K562 (cell line): ENCODE results near the gene PLXNB2. TPM values are rescaled to one million over a fixed set of nuclear protein-coding genes. Genes with fewer than 3 reads are reported as not detected.
A peak's percentile ranks its signal among the peaks of the same experiment; 100 is the strongest.

Experiments used
- HDAC3 ChIP-seq: fragments of 450-650 bp; IDR thresholded peaks from 2 replicates; pipeline ENCODE4 v1.6.1; 2018; ENCODE audit warnings: borderline replicate concordance, mild to moderate bottlenecking, moderate library complexity; ENCODE audit not compliant: partially characterized antibody
- KDM4B ChIP-seq, 2 experiments: fragments of 450-650 bp in 1 of 2; sonication (generic) in 1 of 2; IDR thresholded peaks; 2 replicates each; pipeline ENCODE4 v1.6.1; 2016 to 2017; ENCODE audit warnings: borderline replicate concordance in 2 of 2, antibody characterized with exemption in 1 of 2, low read depth in 1 of 2, mild to moderate bottlenecking in 1 of 2
- NFIC ChIP-seq: fragments of 450-650 bp; IDR thresholded peaks from 2 replicates; pipeline ENCODE4 v1.6.1; 2017; ENCODE audit warnings: mild to moderate bottlenecking, inconsistent platforms
- NR2C2 ChIP-seq, 2 experiments: fragments of 200-800 bp in 1 of 2; sonication (Bioruptor generic) in 1 of 2; sonication (generic) in 1 of 2; formaldehyde crosslinking in 1 of 2; IDR thresholded peaks; 2 replicates each; pipeline versions ENCODE4 v1.6.1 to v1.8.0; 2016 to 2022; ENCODE audit warnings: mild to moderate bottlenecking in 1 of 2, missing compliant biosample characterization in 1 of 2, missing genetic modification characterization in 1 of 2, missing genetic modification reagents in 1 of 2
- PHB2 ChIP-seq: fragments of 450-650 bp; IDR thresholded peaks from 2 replicates; pipeline ENCODE4 v1.6.1; 2017; ENCODE audit warnings: low read depth
- POLR3G ChIP-seq: IDR thresholded peaks from 2 replicates; pipeline ENCODE4 v1.6.1; 2011; ENCODE audit not compliant: insufficient read length, insufficient replicate concordance; ENCODE audit errors: extremely low read depth
- PURB ChIP-seq: sonication (generic); formaldehyde crosslinking; IDR thresholded peaks from 2 replicates; pipeline ENCODE4 v1.9.0; 2021; ENCODE audit warnings: low read depth, mild to moderate bottlenecking, missing genetic modification reagents
- SAP30 ChIP-seq: fragments of 200-600 bp; sonication (generic); IDR thresholded peaks from 2 replicates; pipeline ENCODE4 v1.6.1; 2012; ENCODE audit warnings: borderline replicate concordance, low read depth, mild to moderate bottlenecking, moderate library complexity, low read length, control low read depth, inconsistent platforms; ENCODE audit not compliant: insufficient read depth, poor library complexity, severe bottlenecking
- SMAD2 ChIP-seq: fragments of 150-350 bp; IDR thresholded peaks from 2 replicates; pipeline ENCODE4 v1.6.1; 2014; ENCODE audit warnings: low read depth, mild to moderate bottlenecking, low read length
- TAF15 ChIP-seq: fragments of 200-400 bp; formaldehyde crosslinking; IDR thresholded peaks from 2 replicates; pipeline ENCODE4 v1.6.1; 2017; ENCODE audit warnings: mild to moderate bottlenecking, low read depth, low read length, moderate library complexity
- ZNF644 ChIP-seq: fragments of 200-800 bp; sonication (Bioruptor generic); IDR thresholded peaks from 2 replicates; pipeline ENCODE4 v1.6.1; 2016; ENCODE audit warnings: low read depth, missing genetic modification characterization, missing compliant biosample characterization
- ZNF764 ChIP-seq: fragments of 250-450 bp; sonication (Bioruptor Pico); IDR thresholded peaks from 2 replicates; pipeline ENCODE4 v1.4.0; 2020; ENCODE audit warnings: low read depth, mild to moderate bottlenecking, moderate library complexity
- polyA plus RNA-seq, 8 experiments: library from polyadenylated mRNA; depleted of rRNA in 4 of 8; stranded (reverse) in 5 of 8; unstranded in 3 of 8; fragments of >200 nt; fragmentation: Nextera tagmentation in 2 of 8; fragmentation: Illumina TruSeq in 1 of 8; extraction: Ambion mirVana in 2 of 8; extraction: Trizol in 1 of 8; gene quantifications; 2 replicates each; pipeline versions ENCODE4 v1.2.1 to v1.2.3, GENCODE V29; 2011 to 2014; ENCODE audit warnings: inconsistent platforms in 1 of 8, missing spikeins in 1 of 8
- total RNA-seq, 7 experiments: library from RNA; depleted of rRNA in 6 of 7; stranded (reverse); fragments of >200 nt in 6 of 7; fragmentation: Illumina TruSeq in 2 of 7; extraction: Trizol in 2 of 7; gene quantifications; 2 replicates each; pipeline versions ENCODE4 v1.2.1 to v1.2.3, GENCODE V29; 2011 to 2021; ENCODE audit warnings: low replicate concordance in 1 of 7
- TF ChIP-seq, protein P1 (sequence below), 3 experiments: fragments of 200-800 bp in 1 of 3; sonication (Bioruptor generic) in 1 of 3; sonication (generic) in 1 of 3; formaldehyde crosslinking in 1 of 3; IDR thresholded peaks; 2 replicates each; pipeline versions ENCODE4 v1.6.1 to v1.8.0; 2016 to 2022; ENCODE audit warnings: mild to moderate bottlenecking in 2 of 3, missing compliant biosample characterization in 2 of 3, missing genetic modification characterization in 2 of 3, missing genetic modification reagents in 1 of 3
- TF ChIP-seq, protein P2 (sequence below): fragments of 250-450 bp; sonication (Bioruptor Pico); IDR thresholded peaks from 2 replicates; pipeline ENCODE4 v1.5.0; 2021
- TF ChIP-seq, protein P3 (sequence below), 2 experiments: fragments of 450-650 bp; formaldehyde crosslinking in 1 of 2; IDR thresholded peaks; 2 replicates each; pipeline versions ENCODE4 v1.4.0 to v1.6.1; 2014 to 2020; ENCODE audit warnings: mild to moderate bottlenecking in 2 of 2, borderline replicate concordance in 1 of 2, low read depth in 1 of 2

PLXNB2 gene
- total and polyA plus RNA-seq, 9 of the 15 experiments (the other 6 are each of a cell fraction or from before 2014, with no cell fraction given) = 0.15 to 45.1 (median 13.6) TPM

DNA sequence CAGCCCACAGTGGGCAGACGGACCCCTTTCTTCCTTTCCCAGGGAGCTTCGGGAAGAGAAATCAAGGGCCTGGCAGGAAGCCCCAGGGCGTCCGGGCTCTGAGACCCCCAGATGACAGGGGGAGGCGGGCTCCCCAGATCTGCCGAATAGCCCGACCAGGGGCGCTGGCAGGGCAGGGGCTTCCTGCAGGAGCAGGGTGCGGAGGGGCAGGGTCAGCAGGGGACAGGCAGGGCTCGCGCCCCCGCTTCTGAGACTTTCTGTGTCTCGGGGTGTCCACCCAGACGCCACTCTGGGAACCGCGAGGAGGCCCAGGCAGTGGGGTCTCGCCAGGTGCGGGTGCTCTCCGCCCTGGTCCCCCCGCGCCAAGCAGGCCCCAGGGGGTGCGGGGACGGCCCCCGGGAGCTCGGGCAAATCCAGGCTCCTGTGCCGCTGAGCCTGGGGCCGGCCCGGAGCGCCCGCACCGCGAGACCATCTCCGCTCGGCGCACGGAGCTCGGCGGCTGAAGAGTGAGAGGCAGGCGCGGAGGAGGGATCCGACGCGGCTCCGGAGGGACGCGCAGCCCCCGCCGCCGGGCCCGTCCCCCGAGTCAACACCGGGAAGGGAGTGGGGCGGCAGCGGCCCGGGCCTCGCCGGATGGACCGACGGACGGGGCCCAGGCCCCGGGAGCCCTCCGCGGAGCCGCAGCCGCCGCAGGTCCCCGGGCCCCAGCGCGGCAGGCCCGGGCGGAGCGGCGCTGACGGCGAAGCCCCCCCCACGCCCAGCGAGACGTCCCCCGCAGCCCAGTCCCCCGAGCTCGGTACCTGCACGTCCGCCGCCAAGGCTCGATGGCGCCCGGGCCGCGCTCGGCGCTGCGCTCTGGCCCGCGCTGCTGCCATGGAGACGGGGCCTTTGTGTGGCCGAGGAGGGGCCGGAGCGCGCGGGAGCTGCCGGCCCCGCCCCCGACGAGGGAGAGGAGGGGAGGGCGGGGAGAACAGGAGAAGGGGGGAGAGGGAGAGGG is at the start of gene PLXNB2 (continued):
- TF ChIP-seq TAF15 = no peak
- TF ChIP-seq, protein P1, sequence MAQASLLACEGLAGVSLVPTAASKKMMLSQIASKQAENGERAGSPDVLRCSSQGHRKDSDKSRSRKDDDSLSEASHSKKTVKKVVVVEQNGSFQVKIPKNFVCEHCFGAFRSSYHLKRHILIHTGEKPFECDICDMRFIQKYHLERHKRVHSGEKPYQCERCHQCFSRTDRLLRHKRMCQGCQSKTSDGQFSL (CRISPR knock-in tag; IDR thresholded peaks at IDR 0.05) = peak; percentile 76
- TF ChIP-seq, protein P1 (tag; IDR thresholded peaks at IDR 0.05) = no peak
- no peak for TF ChIP-seq ZNF644 (tag)
- TF ChIP-seq SAP30 = no peak
- no peak for TF ChIP-seq PURB (CRISPR knock-in tag)
- no peak for TF ChIP-seq POLR3G
- TF ChIP-seq ZNF764 (CRISPR knock-in tag) = no peak
- TF ChIP-seq NR2C2 (CRISPR knock-in tag; IDR thresholded peaks at IDR 0.05) = no peak
- no peak for TF ChIP-seq NR2C2 (tag; IDR thresholded peaks at IDR 0.05)
- TF ChIP-seq, protein P2, sequence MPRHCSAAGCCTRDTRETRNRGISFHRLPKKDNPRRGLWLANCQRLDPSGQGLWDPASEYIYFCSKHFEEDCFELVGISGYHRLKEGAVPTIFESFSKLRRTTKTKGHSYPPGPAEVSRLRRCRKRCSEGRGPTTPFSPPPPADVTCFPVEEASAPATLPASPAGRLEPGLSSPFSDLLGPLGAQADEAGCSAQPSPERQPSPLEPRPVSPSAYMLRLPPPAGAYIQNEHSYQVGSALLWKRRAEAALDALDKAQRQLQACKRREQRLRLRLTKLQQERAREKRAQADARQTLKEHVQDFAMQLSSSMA (CRISPR knock-in tag) = no peak
- no peak for TF ChIP-seq PHB2
- TF ChIP-seq HDAC3 = no peak
- TF ChIP-seq NFIC = no peak
- TF ChIP-seq, protein P3, sequence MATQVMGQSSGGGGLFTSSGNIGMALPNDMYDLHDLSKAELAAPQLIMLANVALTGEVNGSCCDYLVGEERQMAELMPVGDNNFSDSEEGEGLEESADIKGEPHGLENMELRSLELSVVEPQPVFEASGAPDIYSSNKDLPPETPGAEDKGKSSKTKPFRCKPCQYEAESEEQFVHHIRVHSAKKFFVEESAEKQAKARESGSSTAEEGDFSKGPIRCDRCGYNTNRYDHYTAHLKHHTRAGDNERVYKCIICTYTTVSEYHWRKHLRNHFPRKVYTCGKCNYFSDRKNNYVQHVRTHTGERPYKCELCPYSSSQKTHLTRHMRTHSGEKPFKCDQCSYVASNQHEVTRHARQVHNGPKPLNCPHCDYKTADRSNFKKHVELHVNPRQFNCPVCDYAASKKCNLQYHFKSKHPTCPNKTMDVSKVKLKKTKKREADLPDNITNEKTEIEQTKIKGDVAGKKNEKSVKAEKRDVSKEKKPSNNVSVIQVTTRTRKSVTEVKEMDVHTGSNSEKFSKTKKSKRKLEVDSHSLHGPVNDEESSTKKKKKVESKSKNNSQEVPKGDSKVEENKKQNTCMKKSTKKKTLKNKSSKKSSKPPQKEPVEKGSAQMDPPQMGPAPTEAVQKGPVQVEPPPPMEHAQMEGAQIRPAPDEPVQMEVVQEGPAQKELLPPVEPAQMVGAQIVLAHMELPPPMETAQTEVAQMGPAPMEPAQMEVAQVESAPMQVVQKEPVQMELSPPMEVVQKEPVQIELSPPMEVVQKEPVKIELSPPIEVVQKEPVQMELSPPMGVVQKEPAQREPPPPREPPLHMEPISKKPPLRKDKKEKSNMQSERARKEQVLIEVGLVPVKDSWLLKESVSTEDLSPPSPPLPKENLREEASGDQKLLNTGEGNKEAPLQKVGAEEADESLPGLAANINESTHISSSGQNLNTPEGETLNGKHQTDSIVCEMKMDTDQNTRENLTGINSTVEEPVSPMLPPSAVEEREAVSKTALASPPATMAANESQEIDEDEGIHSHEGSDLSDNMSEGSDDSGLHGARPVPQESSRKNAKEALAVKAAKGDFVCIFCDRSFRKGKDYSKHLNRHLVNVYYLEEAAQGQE (IDR thresholded peaks at IDR 0.05; ENCODE audit: borderline replicate concordance) = no peak
- TF ChIP-seq, protein P3 (CRISPR knock-in tag; IDR thresholded peaks at IDR 0.05; ENCODE audit: low read depth) = no peak
- TF ChIP-seq SMAD2 = no peak
- no peak for TF ChIP-seq KDM4B (IDR thresholded peaks at IDR 0.05; ENCODE audit: borderline replicate concordance in 2 of 2, low read depth in 1 of 2)
